Cortex of kidney (tissue), 1 donor: ENCODE data around the gene HEPHL1.
"Not testable (repeated sequence)": the region's sequence is repeated elsewhere in the genome, so short reads cannot be mapped to it uniquely, and the experiment has no call there.

ENCODE experiments used
- DNase-seq: peaks from one replicate; lab custom pipeline; 2025; lab: John Stamatoyannopoulos, UW

The HEPHL1 gene

DNA sequence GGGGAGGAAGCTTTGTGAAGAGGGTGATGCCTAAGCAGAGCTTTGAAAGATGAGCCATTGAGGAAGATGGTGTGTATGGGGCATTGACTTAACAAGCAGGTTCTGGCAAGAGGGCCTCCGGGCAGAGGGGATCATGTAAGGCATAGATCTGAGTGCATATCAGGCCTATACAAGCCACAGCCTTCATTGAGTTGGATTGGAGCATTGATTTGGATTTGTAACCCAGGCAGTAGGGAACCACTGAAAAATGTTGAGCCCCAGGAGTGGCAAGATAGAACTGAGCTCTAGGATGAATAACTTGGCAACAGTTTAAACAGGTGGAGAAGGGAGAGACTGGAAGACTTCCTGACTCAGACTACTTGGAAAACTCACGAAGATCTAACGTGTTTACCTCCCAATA is 128.9 kb downstream of the HEPHL1 start:
- no peak for DNase-seq

DNA sequence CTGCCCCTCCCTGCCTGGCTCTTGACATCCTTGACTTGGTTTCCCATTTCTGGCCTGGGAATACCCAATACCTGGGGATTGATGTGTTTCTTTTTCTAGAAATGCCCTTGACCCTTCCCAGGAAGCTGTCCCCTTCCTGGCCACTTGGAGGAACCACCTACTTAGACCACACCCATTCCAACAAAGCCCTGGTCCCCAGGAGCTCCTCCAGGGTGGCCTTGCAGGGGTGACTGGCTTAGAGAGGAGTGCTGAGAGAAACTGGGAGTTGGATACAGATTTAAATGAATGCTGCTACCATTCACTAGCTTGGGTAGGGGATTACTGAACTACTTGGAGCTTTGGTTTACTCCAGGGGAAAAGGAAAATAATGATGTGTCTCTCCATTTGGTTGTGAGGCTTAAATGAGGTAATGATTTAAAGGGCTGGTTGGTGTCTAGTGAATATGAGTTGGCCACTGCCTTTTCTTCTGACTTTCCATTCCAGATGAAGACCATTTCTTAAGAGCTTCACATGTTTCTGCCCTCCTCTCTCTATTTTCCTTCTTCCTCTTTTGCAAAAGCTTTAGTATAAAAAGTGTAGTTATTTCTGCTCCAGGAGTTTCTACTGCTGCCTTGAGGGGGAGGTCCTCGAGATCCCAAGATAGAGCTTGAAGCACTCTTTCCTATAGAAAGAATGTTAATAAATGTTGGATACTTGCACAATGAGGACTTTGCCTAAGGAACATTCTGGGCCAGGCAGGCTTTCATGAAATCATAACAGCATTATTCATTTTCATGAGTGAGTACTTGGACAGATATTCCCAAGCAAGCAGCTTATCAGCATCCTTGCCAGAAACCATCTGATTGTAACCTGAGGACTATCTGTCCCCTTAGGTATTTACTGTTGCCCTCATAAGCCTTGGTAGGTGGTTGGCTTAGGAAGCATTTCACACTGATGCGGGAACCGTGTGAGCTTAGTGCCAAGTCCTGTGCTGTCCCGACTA is 129.8 kb downstream of the HEPHL1 start:
- DNase-seq: no peak

GRCh38 chr11:94151903-94152677 is 130.9 kb downstream of the HEPHL1 start:
- no peak for DNase-seq

GRCh38 chr11:94152678-94153065 is 131.5 kb downstream of the HEPHL1 start:
- no peak for DNase-seq

- no peak for DNase-seq
These were observed 132.2 kb downstream of the HEPHL1 start for GRCh38 chr11:94153320-94153719.

DNA sequence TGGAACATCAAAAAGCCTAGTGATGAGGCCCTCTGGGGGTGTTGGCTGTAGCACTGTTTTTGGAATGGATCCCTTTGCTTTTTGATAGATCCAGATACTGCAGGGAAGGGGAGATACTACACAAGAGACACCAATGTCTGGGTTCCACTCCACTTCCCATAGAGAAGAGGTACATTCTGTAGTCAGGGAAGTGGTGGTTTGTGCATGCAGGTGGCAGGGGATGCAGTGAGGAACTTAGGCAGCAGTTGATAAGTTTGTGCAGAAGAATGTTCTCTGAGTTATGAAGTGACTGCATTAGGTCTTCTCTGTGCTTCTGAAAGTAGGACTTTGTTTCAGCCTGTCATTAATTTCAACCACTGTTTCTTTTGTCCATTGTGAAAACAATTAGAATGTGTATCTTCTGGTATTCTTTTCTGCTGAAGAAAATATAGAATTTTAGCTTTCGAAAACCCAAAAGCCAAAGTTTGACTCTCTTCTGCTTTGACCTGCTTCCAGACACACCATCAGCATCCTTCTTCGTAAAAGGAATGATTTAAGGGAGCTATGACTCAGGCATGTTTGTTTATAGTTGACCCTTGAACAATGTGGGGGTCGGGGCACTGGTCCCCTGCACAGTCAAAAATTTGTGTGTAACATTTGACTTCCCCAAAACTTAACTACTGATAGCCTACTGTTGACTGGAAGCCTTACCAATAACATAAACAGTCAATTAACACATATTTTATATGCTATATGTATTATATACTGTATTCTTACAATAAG is 133.1 kb downstream of the HEPHL1 start:
- no peak for DNase-seq

DNA sequence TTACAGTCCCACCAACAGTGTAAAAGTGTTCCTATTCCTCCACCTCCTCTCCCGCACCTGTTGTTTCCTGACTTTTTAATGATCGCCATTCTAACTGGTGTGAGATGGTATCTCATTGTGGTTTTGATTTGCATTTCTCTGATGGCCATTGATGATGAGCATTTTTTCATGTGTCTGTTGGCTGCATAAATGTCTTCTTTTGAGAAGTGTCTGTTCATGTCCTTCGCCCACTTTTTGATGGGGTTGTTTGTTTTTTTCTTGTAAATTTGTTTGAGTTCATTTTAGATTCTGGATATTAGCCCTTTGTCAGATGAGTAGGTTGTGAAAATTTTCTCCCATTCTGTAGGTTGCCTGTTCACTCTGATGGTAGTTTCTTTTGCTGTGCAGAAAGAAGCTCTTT is 136.2 kb downstream of the HEPHL1 start:
- DNase-seq: not testable (repeated sequence)
